ENCODE data around the gene SLC4A5.
A peak's percentile ranks its signal among the peaks of the same experiment; 100 is the strongest.
"Not testable (repeated sequence)": the region's sequence is repeated elsewhere in the genome, so short reads cannot be mapped to it uniquely, and the experiment has no call there.

SLC4A5 gene

GRCh38 chr2:74226648-74227213, 116.5 kb downstream of the SLC4A5 start:
- DNase-seq, result no peak

GRCh38 chr2:74225698-74226459, 117.3 kb downstream of the SLC4A5 start:
- no peak for DNase-seq

GRCh38 chr2:74223941-74224770, 119.1 kb downstream of the SLC4A5 start:
- no peak for DNase-seq

GRCh38 chr2:74222300-74222650, 120.9 kb downstream of the SLC4A5 start:
- no peak for DNase-seq

- no peak for DNase-seq
Measured at GRCh38 chr2:74221604-74222299, 121.5 kb downstream of the SLC4A5 start.

GRCh38 chr2:74221091-74221490, 122.1 kb downstream of the SLC4A5 start:
- no peak for DNase-seq

GRCh38 chr2:74219846-74220486, 123.2 kb downstream of the SLC4A5 start:
- no peak for DNase-seq

GRCh38 chr2:74216642-74217041, 126.6 kb downstream of the SLC4A5 start:
- no peak for DNase-seq

GRCh38 chr2:74215771-74216170, 127.4 kb downstream of the SLC4A5 start:
- not testable (repeated sequence) for DNase-seq

- no peak for DNase-seq
Measured at GRCh38 chr2:74212702-74213410, 130.4 kb downstream of the SLC4A5 start.

GRCh38 chr2:74206180-74206688, 137.0 kb downstream of the SLC4A5 start:
- DNase-seq, result no peak

- DNase-seq, result no peak
Measured at GRCh38 chr2:74205596-74205995, 137.6 kb downstream of the SLC4A5 start.

GRCh38 chr2:74205113-74205512, 138.1 kb downstream of the SLC4A5 start:
- no peak for DNase-seq

- no peak for DNase-seq
Measured at GRCh38 chr2:74204436-74204835, 138.8 kb downstream of the SLC4A5 start.

GRCh38 chr2:74201596-74201995, 141.6 kb downstream of the SLC4A5 start:
- no peak for DNase-seq

GRCh38 chr2:74201196-74201595, 142.0 kb downstream of the SLC4A5 start:
- no peak for DNase-seq

GRCh38 chr2:74199871-74200305, 143.3 kb downstream of the SLC4A5 start:
- no peak for DNase-seq

GRCh38 chr2:74199275-74199701, 143.9 kb downstream of the SLC4A5 start:
- DNase-seq, result no peak

GRCh38 chr2:74198461-74199274, 144.5 kb downstream of the SLC4A5 start, which contains the start of gene MTHFD2:
TSS of gene MTHFD2 (plus strand) at chr2:74198615. CDS start at chr2:74198642, 27 bp downstream.
- DNase-seq, result peak; percentile 98

- no peak for DNase-seq
Measured at GRCh38 chr2:74198023-74198460, 145.2 kb downstream of the SLC4A5 start.

- DNase-seq, result no peak
Measured at GRCh38 chr2:74197049-74197448, 146.2 kb downstream of the SLC4A5 start.
